ENCODE measurements around the gene NDUFA5.

- TF ChIP-seq, protein P1, sequence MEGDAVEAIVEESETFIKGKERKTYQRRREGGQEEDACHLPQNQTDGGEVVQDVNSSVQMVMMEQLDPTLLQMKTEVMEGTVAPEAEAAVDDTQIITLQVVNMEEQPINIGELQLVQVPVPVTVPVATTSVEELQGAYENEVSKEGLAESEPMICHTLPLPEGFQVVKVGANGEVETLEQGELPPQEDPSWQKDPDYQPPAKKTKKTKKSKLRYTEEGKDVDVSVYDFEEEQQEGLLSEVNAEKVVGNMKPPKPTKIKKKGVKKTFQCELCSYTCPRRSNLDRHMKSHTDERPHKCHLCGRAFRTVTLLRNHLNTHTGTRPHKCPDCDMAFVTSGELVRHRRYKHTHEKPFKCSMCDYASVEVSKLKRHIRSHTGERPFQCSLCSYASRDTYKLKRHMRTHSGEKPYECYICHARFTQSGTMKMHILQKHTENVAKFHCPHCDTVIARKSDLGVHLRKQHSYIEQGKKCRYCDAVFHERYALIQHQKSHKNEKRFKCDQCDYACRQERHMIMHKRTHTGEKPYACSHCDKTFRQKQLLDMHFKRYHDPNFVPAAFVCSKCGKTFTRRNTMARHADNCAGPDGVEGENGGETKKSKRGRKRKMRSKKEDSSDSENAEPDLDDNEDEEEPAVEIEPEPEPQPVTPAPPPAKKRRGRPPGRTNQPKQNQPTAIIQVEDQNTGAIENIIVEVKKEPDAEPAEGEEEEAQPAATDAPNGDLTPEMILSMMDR (IDR thresholded peaks at IDR 0.05), result no peak
- no peak for TF ChIP-seq POLR2A (IDR thresholded peaks at IDR 0.05)
Measured at GRCh38 chr7:123573341-123573740, 15.7 kb upstream of the NDUFA5 start.

Measured in testis (tissue), 2 donors.